Measurements from ENCODE around the gene ABCD1.

DNA sequence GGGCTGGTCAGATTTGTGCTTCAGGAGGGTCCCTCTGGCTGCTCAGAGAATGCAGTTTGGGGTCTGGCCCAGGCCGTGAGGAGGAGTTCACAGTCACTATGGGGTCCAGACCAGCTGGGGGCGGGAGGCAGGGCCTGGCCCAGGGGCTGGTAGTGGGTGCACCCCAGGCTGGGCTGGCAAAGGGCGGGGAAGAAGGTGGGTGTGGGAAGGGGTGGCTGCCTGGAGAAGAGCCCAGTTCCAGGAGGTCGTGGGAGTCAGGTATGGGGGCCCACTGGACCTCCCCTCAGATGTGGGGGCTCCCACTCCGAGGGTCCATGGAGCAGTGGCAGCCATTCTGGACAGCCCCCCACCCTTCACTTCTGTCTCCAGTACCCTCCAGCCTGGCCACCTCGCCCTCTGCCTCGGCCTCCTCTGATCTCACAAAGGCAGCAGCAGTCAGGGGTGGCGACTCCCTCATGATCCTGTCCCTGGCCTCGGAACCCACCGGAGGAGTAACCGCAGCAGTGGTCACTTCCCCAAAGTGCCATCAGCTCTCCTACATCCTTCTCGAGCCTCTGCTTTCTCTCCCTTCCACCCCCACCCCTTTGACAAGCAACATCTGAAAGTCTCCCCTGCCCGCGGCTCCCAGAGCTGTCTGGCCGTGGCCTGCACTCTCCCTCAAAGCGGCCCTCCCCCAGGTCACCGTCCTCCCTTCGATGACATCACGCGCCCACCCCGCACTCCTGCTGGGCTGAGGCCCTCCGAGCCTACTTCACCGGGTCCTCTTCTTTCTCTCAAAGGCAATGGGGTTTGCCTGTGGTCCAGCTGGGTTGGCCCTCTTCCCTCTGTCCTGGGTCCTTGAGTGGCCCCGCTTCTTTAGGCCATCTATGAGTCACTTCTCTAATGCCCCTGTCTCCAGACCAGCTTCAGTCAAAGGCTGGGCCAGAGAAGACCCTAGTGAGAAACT is 38.6 kb upstream of the ABCD1 start:
- TF ChIP-seq EZH2 (IDR thresholded peaks at IDR 0.05; ENCODE audit: borderline replicate concordance, insufficient read depth, low read length, poor library complexity, severe bottlenecking): no peak
- TF ChIP-seq, protein P1, sequence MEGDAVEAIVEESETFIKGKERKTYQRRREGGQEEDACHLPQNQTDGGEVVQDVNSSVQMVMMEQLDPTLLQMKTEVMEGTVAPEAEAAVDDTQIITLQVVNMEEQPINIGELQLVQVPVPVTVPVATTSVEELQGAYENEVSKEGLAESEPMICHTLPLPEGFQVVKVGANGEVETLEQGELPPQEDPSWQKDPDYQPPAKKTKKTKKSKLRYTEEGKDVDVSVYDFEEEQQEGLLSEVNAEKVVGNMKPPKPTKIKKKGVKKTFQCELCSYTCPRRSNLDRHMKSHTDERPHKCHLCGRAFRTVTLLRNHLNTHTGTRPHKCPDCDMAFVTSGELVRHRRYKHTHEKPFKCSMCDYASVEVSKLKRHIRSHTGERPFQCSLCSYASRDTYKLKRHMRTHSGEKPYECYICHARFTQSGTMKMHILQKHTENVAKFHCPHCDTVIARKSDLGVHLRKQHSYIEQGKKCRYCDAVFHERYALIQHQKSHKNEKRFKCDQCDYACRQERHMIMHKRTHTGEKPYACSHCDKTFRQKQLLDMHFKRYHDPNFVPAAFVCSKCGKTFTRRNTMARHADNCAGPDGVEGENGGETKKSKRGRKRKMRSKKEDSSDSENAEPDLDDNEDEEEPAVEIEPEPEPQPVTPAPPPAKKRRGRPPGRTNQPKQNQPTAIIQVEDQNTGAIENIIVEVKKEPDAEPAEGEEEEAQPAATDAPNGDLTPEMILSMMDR (IDR thresholded peaks at IDR 0.05; ENCODE audit: poor library complexity, severe bottlenecking): no peak
- no peak for TF ChIP-seq RAD21 (conservative IDR thresholded peaks at IDR 0.05)
- no peak for TF ChIP-seq EP300 (conservative IDR thresholded peaks at IDR 0.05; ENCODE audit: poor library complexity, severe bottlenecking)
- no peak for TF ChIP-seq POLR2AphosphoS5 (IDR thresholded peaks at IDR 0.05)

Measured in neural cell (in vitro differentiated cells).